GM23248 (cell line): ENCODE measurements around the gene EBP. TPM values are rescaled to one million over a fixed set of nuclear protein-coding genes. Genes with fewer than 3 reads are reported as not detected.

Experiments used
- DNase-seq: peaks from one replicate; pipeline ENCODE4 v3.0.0-alpha.2; 2015
- H2AFZ ChIP-seq: fragments of 200-600 bp; sonication (generic); 2 replicates; pipeline ENCODE4 v1.6.1; 2016; ENCODE audit warnings: antibody characterized with exemption
- H3F3A ChIP-seq: fragments of 200-600 bp; sonication (generic); 2 replicates; pipeline ENCODE4 v1.6.1; 2016; ENCODE audit warnings: mild to moderate bottlenecking, antibody characterized with exemption, mixed run types; ENCODE audit not compliant: insufficient read depth
- H3K27ac ChIP-seq: fragments of 200-600 bp; sonication (generic); 2 replicates; pipeline ENCODE4 v1.5.1; 2016; ENCODE audit warnings: mild to moderate bottlenecking
- H3K27me3 ChIP-seq: fragments of 200-600 bp; sonication (generic); replicated peaks from 2 replicates; pipeline ENCODE4 v1.6.1; 2016; ENCODE audit warnings: mild to moderate bottlenecking; ENCODE audit not compliant: insufficient read depth
- H3K36me3 ChIP-seq: fragments of 200-600 bp; sonication (generic); 2 replicates; pipeline ENCODE4 v1.6.1; 2016; ENCODE audit warnings: low read depth, mild to moderate bottlenecking
- H3K4me1 ChIP-seq: fragments of 200-600 bp; sonication (generic); 2 replicates; pipeline ENCODE4 v1.6.1; 2016; ENCODE audit warnings: mild to moderate bottlenecking; ENCODE audit not compliant: insufficient read depth
- H3K4me2 ChIP-seq: fragments of 200-600 bp; sonication (generic); one replicate; pipeline ENCODE4 v1.6.1; 2016; ENCODE audit warnings: mild to moderate bottlenecking; ENCODE audit not compliant: unreplicated experiment
- H3K4me3 ChIP-seq: fragments of 200-600 bp; sonication (generic); 2 replicates; pipeline ENCODE4 v1.5.1; 2016; ENCODE audit warnings: mild to moderate bottlenecking
- H3K79me2 ChIP-seq: fragments of 200-600 bp; sonication (generic); 2 replicates; pipeline ENCODE4 v1.6.1; 2016; ENCODE audit warnings: mild to moderate bottlenecking; ENCODE audit not compliant: insufficient read depth
- H3K9ac ChIP-seq: fragments of 200-600 bp; sonication (generic); 2 replicates; pipeline ENCODE4 v1.6.1; 2016; ENCODE audit warnings: mild to moderate bottlenecking
- H3K9me2 ChIP-seq: fragments of 200-600 bp; sonication (generic); 2 replicates; pipeline ENCODE4 v1.6.1; 2016; ENCODE audit warnings: mixed run types, mild to moderate bottlenecking, moderate library complexity; ENCODE audit not compliant: insufficient read depth
- H3K9me3 ChIP-seq: fragments of 200-600 bp; sonication (generic); one replicate; pipeline ENCODE4 v1.6.1; 2017; ENCODE audit warnings: low read depth
- H4K20me1 ChIP-seq: fragments of 200-600 bp; sonication (generic); 2 replicates; pipeline ENCODE4 v1.6.0; 2016; ENCODE audit not compliant: insufficient read depth
- EZH2 ChIP-seq: fragments of 200-600 bp; sonication (generic); IDR thresholded peaks from 2 replicates; pipeline ENCODE4 v1.6.1; 2018; ENCODE audit warnings: antibody characterized with exemption, mild to moderate bottlenecking; ENCODE audit not compliant: insufficient read depth, poor library complexity, severe bottlenecking
- EZH2phosphoT487 ChIP-seq: fragments of 200-600 bp; sonication (generic); IDR thresholded peaks from 2 replicates; pipeline ENCODE4 v1.6.1; 2018; ENCODE audit warnings: antibody characterized with exemption, moderate library complexity, mild to moderate bottlenecking, low read depth; ENCODE audit not compliant: insufficient read depth
- WGBS, 2 experiments: methylation state at CpG; one replicate each; pipeline ENCODE4 v1.1.6; 2015 to 2017; ENCODE audit warnings: low lambda C conversion rate in 2 of 2, low coverage in 1 of 2; ENCODE audit errors: missing lambda C conversion rate in 2 of 2; 5-methylcytosine and 5-hydroxymethylcytosine counted together
- in situ Hi-C: fragments of 300-500 bp; cut with MboI; formaldehyde crosslinking; loops from 2 replicates; pipeline ENCODE4 v1.15.0; 2020
- polyA plus RNA-seq: library from polyadenylated mRNA; unstranded; fragments of >200 nt; fragmentation: Nextera tagmentation; extraction: Ambion mirVana; gene quantifications from 2 replicates; pipeline ENCODE4 v1.2.1, GENCODE V29; 2016
- total RNA-seq: library from RNA; depleted of rRNA; stranded (reverse); fragments of >200 nt; shearing (Covaris generic); gene quantifications from 2 replicates; pipeline ENCODE4 v1.2.3, GENCODE V29; 2014

EBP gene
- total and polyA plus RNA-seq, 2 experiments from 2014 or later: 17.0 to 45.0 TPM

- peak overlapping the region; percentile 42 for H3K4me2 ChIP-seq
Observed at GRCh38 chrX:48492293-48492910, 29.2 kb upstream of the EBP start.

DNA sequence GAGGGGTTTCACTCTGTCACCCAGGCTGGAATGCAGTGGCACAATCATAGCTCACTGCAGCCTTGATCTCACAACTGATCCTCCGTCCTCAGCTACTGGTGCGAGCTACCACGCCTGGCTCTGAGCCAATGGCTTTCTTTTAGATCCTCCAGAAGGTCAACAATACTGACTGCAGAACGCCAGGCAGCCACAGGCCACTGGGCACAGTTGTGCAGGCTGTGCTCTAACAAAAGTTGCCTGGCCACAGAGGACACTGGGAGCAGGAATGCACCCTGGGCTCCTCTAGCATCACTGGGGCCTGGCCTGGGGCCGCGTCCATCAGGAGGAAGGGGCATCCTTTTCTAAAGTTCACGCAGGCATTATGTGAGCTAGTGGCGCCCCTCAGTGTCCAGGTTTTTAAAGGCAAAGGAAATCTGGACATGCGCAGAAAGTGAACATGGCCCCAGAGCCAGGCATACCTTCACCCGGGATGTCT lies 27.7 kb upstream of the EBP start:
- DNase-seq: peak; percentile 70
- Histone ChIP-seq H3K36me3 (no peaks in the 10 kb centered on the region), H3K4me3 (no peak overlapping the region), H3K9ac (no peak overlapping the region), H3K27ac (no peak overlapping the region), H3K4me2 (no peak overlapping the region), H2AFZ (no peak overlapping the region), H3K9me3 (no peaks in the 10 kb centered on the region), H3F3A (no peaks in the 10 kb centered on the region), H3K27me3 (no peaks in the 10 kb centered on the region), H3K4me1 (peaks cover 22% of the 10 kb centered on the region), H3K9me2 (no peaks in the 10 kb centered on the region), H4K20me1 (no peaks in the 10 kb centered on the region), H3K79me2 (no peaks in the 10 kb centered on the region)
- TF ChIP-seq EZH2phosphoT487 (no peak), EZH2 (no peak)
- in situ Hi-C loops: loop anchor here (25.0 kb wide), 1 partner anchor 407 kb away; no protein-coding TSS in a partner anchor
- WGBS, 2 experiments: 6 to 15% methylated on average over 8 of the region's 10 CpGs

More at GRCh38 chrX:48492293-48492910, 29.2 kb upstream of the EBP start:
- Histone ChIP-seq H2AFZ (no peak overlapping the region), H3F3A (no peaks in the 10 kb centered on the region), H3K9ac (peak overlapping the region; percentile 17; the same call in 1 of the 2 replicates), H3K27me3 (no peaks in the 10 kb centered on the region), H3K4me1 (peaks cover 17% of the 10 kb centered on the region), H3K27ac (peak overlapping the region; percentile 65), H4K20me1 (no peaks in the 10 kb centered on the region), H3K79me2 (no peaks in the 10 kb centered on the region), H3K36me3 (no peaks in the 10 kb centered on the region), H3K4me3 (no peak overlapping the region), H3K9me3 (no peaks in the 10 kb centered on the region), H3K9me2 (no peaks in the 10 kb centered on the region)
- WGBS, 2 experiments: 50 to 54% methylated on average over 6 to 7 of the region's 7 CpGs
- TF ChIP-seq EZH2: no peak
- no peak for TF ChIP-seq EZH2phosphoT487
- in situ Hi-C loops: loop anchor here (25.0 kb wide), 1 partner anchor 405 kb away; no protein-coding TSS in a partner anchor
- peak; percentile 68 for DNase-seq

DNA sequence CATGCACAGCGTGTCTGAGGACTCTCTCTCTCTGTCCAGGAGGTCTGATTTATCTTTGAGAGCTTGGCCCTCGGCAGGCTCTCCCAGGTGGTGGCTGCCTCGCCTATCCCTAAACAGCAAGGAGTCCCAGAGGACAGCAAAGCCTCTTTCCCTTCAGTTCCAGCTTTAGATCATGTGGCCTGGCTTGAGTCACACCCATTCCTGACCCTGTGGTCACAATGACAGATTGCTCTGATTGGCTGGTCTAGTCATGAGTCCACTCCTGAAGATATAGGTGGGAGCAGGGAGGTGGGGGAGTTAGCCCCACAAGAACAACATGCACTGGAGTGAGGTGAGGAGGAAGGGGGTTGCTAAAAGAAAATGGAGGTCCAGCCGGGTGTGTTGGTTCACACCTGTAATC lies 24.9 kb upstream of the EBP start:
- H3K79me2 ChIP-seq: no peaks in the 10 kb centered on the region
- H3K9ac ChIP-seq: no peak overlapping the region
- H3K27me3 ChIP-seq: no peaks in the 10 kb centered on the region
- no peaks in the 10 kb centered on the region for H3F3A ChIP-seq
- H3K9me3 ChIP-seq: no peaks in the 10 kb centered on the region
- H3K9me2 ChIP-seq: no peaks in the 10 kb centered on the region
- H3K4me1 ChIP-seq: peaks cover 16% of the 10 kb centered on the region
- H3K27ac ChIP-seq: no peak overlapping the region
- WGBS, 2 experiments: 93 to 94% methylated on average over 3 to 4 of the region's 4 CpGs
- H3K4me2 ChIP-seq: no peak overlapping the region
- H2AFZ ChIP-seq: no peak overlapping the region
- no peak for TF ChIP-seq EZH2
- no peak for TF ChIP-seq EZH2phosphoT487
- peak; percentile 45 for DNase-seq
- in situ Hi-C loops: loop anchor here (25.0 kb wide), 1 partner anchor 409 kb away; no protein-coding TSS in a partner anchor
- H4K20me1 ChIP-seq: no peaks in the 10 kb centered on the region
- no peaks in the 10 kb centered on the region for H3K36me3 ChIP-seq
- no peak overlapping the region for H3K4me3 ChIP-seq

DNA sequence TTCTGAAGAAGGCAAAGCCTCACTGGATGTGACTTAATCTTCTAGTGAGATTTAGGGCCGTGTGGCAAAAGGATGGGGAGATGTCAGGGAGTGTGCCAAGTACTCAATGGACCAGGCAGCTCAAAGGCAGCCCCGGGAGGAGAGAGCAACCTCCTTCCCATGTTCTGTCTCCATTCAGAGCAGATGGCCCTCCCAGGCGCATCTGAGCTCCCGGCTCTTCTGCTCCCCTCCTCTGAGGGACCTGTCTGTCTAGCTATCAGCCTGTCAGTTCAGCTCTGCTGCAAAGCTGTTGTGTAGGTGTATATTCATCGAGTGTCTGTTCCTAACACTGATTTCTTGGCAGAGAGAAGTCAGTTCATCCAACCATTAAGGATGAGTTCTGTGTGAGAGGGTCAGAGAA lies 23.7 kb upstream of the EBP start:
- Histone ChIP-seq H4K20me1 (no peaks in the 10 kb centered on the region), H3K27me3 (no peaks in the 10 kb centered on the region), H3K36me3 (no peaks in the 10 kb centered on the region), H3K27ac (peak overlapping the region; percentile 54), H3K9me2 (no peaks in the 10 kb centered on the region), H3K79me2 (no peaks in the 10 kb centered on the region), H3K9me3 (no peaks in the 10 kb centered on the region), H3K4me3 (no peak overlapping the region), H3K9ac (no peak overlapping the region), H3K4me1 (peaks cover 5% of the 10 kb centered on the region), H3F3A (no peaks in the 10 kb centered on the region), H3K4me2 (no peak overlapping the region), H2AFZ (no peak overlapping the region)
- in situ Hi-C loops: loop anchor here (25.0 kb wide), 1 partner anchor 411 kb away; no protein-coding TSS in a partner anchor
- TF ChIP-seq EZH2: no peak
- TF ChIP-seq EZH2phosphoT487: no peak
- WGBS, 2 experiments: 25 to 28% methylated on average over 5 of the region's 5 CpGs
- DNase-seq: peak; percentile 11
